HG03108 (cell line): ENCODE measurements around the gene P3R3URF.

ENCODE experiments used
- ATAC-seq: cut with Tn5 transposase; IDR thresholded peaks from one replicate; pipeline ENCODE4 v1.9.1; 2021; ENCODE audit warnings: moderate library complexity; ENCODE audit not compliant: unreplicated experiment

P3R3URF gene

GRCh38 chr1:46174448-46175231 is 1.6 kb downstream of the P3R3URF start, which contains the start of gene TSPAN1:
Gene TSPAN1 (plus strand): TSS chr1:46175087. CDS start chr1:46181108, 6,021 bp downstream.
- no peak for ATAC-seq

GRCh38 chr1:46173361-46173856 is 2.9 kb downstream of the P3R3URF start:
- ATAC-seq = no peak

- no peak for ATAC-seq
These were observed 4.0 kb downstream of the P3R3URF start for GRCh38 chr1:46172321-46172720.

- no peak for ATAC-seq
These were observed 4.4 kb downstream of the P3R3URF start for GRCh38 chr1:46171871-46172270.

DNA sequence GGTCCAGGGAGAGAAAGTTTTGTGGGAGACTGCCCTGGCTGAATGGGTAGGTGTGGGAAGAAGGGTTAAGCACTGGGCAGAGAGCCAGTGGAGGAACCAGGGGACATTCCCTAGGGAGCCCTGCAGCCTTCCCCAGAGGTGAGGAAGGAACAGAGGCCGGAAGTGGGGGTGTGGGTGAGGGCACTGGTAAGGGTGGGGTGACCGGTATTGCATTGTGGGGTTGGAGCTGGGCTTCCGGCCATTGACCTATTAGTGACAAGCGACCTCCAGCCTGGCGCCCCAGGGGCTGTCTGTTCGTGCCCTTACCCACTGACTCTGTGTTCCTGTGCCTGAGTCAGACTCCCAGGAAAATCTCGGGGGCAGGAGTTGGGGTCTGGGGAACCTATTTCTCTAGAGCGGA is 4.9 kb downstream of the P3R3URF start:
- no peak for ATAC-seq

- ATAC-seq = no peak
These were observed 6.4 kb downstream of the P3R3URF start for GRCh38 chr1:46169811-46170454.

GRCh38 chr1:46168477-46168876 is 7.8 kb downstream of the P3R3URF start:
- ATAC-seq = no peak

DNA sequence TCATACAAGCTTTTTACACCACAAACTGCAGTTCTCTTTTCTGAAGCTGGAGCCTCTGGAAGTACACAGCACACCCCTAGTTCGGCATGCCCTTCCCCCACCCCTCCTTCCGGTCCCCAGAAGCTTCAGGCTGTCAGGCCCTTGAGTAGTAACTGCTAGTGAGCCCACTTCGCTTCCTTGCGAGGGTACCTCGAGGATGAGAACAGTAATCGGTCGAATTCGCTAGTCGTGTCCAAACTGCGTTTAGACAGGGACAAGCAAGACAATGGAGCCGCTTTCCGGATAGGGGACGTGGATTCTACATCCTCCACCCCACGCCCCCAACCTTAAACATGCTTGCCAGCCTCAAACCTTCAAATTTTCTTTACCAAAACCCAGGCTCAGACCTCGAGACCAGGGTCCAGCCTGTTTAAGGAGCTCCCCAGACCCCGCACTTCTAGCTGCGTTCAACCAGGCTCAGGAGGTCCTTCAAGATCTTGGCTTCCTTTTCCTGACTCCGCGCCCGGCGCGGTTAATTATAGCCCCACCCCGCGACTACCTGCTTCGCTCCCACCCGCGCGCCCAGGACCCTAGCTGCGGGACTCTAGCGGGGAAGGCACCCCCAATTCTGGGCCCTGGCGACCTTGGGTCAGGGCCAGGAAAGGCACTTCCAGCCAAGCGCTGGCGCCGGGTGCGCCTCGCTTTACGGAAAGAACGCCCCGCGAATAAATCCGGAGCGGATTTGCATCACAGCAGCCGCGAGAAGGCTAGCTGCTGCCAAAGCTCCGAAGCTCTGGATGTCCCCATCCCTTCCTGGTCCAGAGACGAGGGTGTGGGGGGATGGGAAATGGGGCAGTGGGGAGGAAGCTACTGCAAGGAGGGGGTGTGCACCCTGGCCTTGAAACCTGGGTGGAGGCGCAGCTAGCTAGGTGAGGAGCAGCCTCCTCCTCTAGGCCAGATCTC is 9.5 kb downstream of the P3R3URF start:
- peak; percentile 41 for ATAC-seq

DNA sequence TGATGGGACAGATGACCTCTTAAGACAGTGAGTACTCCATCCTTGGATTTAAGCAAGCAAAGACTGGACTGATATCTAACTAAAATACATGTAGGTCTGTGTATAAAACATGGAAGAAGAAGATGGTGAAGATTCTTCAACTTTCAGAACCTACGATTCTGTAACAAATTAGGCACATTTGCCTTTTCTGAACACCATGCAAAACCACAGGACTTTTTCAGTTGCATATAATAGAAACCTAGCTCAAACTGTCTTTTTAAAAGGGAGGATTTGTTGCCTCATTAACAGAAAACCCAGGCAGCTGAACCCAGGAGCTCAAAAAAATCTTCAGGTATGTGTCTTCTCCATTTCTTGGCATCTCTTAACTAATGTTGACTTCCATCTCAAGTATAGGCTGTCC is 16.1 kb downstream of the P3R3URF start:
- no peak for ATAC-seq

GRCh38 chr1:46159516-46159915 is 16.8 kb downstream of the P3R3URF start:
- no peak for ATAC-seq

GRCh38 chr1:46158312-46159281 is 17.7 kb downstream of the P3R3URF start:
- peak; percentile 88 for ATAC-seq

GRCh38 chr1:46157916-46158311 is 18.4 kb downstream of the P3R3URF start:
- ATAC-seq = no peak

GRCh38 chr1:46153732-46154131 is 22.6 kb downstream of the P3R3URF start:
- ATAC-seq = no peak

- no peak for ATAC-seq
These were observed 23.1 kb downstream of the P3R3URF start for GRCh38 chr1:46153228-46153627.

DNA sequence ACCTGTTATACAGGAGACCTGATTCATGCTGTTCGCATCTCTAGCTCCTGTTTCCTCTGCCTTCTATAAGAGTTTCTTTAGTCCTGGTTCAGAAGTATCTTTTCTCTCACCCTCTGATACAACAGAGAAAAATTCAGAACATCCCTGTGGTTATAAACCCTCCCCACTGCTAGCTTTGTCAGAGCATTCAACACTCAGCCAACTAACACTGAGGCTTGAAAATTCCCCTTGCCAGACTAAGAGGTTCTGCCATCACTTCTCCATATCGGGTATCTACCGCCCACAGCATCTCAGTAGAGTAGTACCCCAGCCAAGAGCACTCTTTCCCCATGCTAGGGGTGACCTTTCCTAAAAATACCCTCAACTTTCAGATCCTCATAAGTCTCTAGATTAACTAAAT is 24.3 kb downstream of the P3R3URF start:
- no peak for ATAC-seq

DNA sequence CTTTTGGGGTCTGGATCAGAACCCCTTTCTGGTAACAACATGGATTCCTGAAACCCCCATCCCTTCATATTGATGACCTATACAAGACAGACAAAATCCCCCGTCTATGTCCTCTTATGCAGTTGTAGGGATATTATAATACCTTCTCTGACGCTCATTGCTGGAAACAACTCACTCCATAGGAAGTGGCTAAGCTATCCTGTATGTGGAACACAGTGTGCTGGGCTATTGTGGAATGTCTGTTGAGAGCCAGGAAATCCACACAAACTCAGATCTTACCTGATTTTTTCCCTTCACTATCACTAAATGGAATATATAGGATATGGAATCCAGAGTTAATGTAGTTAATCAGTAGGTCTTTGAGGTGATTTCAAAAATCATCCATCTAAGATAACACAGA is 26.2 kb downstream of the P3R3URF start:
- no peak for ATAC-seq

DNA sequence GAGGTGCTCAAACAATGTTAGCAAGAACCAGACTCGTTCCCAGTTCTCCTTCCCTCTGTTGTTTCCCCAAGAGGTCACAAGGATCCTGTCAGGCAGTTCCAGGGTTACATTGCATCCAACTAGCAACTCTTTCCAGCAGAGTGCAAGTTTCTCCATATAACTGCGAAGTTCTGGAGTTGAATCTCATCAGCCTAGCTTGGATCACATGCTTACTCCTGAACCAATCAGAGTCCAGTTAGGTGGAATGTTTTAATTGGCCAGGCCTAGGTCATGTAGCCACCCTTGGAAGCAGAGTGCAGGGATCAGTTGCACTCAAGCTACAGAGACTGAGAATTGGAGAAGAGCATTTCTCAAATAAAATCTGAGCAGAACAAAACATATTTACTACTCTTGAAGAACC is 28.0 kb downstream of the P3R3URF start:
- no peak for ATAC-seq

DNA sequence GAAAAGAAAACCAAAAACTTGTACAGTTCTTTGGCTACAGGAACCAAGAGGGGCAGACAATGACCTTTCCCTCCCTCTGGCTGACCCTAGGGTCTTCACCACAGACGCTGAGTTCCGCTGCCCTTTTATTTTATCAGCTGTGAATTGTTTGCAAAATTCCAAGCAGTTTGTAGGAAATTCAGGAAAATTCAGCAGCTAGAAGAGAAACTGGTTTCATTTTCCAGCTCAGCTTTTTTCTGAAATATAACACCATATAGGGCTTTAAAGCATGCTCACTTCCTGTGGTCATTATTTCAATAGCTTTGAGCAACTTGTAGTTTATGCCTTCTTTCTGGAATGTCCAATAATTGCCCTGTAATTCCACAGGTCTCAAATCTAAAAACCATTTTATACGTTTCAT is 38.4 kb downstream of the P3R3URF start:
- no peak for ATAC-seq

GRCh38 chr1:46136711-46137110 is 39.6 kb downstream of the P3R3URF start:
- no peak for ATAC-seq
